Stimulated activated CD8-positive, alpha-beta memory T cell treated with anti-CD3 and anti-CD28 coated beads, Interleukin-15, amount 100 ng/mL, for 24 hours (primary cell): ENCODE measurements around the gene SLAIN2.
"Not testable (repeated sequence)": the region's sequence is repeated elsewhere in the genome, so short reads cannot be mapped to it uniquely, and the experiment has no call there.

Source experiments
- DNase-seq: peaks from one replicate; pipeline ENCODE4 v3.0.0-alpha.2; 2020; ENCODE audit warnings: low read depth

Gene SLAIN2

GRCh38 chr4:48340965-48341775 lies at the start of gene SLAIN2:
Gene SLAIN2 (plus strand): TSS chr4:48341529. CDS start chr4:48341740, 211 bp downstream.
- DNase-seq, result peak; percentile 100

GRCh38 chr4:48292218-48292790 lies 49.0 kb upstream of the SLAIN2 start:
- DNase-seq, result not testable (repeated sequence)

GRCh38 chr4:48295116-48295515 lies 46.2 kb upstream of the SLAIN2 start:
- DNase-seq, result no peak

GRCh38 chr4:48296365-48296764 lies 45.0 kb upstream of the SLAIN2 start:
- DNase-seq, result no peak

GRCh38 chr4:48297256-48297846 lies 44.0 kb upstream of the SLAIN2 start:
- no peak for DNase-seq

- DNase-seq, result no peak
These were observed 41.8 kb upstream of the SLAIN2 start for GRCh38 chr4:48299560-48299959.

- DNase-seq, result no peak
These were observed 41.3 kb upstream of the SLAIN2 start for GRCh38 chr4:48300004-48300403.

- no peak for DNase-seq
These were observed 35.8 kb upstream of the SLAIN2 start for GRCh38 chr4:48305508-48305907.

- DNase-seq, result no peak
These were observed 33.8 kb upstream of the SLAIN2 start for GRCh38 chr4:48307528-48307927.

- DNase-seq, result no peak
These were observed 32.4 kb upstream of the SLAIN2 start for GRCh38 chr4:48308901-48309300.

GRCh38 chr4:48311896-48312295 lies 29.4 kb upstream of the SLAIN2 start:
- DNase-seq, result no peak

- DNase-seq, result not testable (repeated sequence)
These were observed 26.6 kb upstream of the SLAIN2 start for GRCh38 chr4:48314746-48315145.

GRCh38 chr4:48315728-48316630 lies 25.4 kb upstream of the SLAIN2 start:
- DNase-seq, result no peak

GRCh38 chr4:48321312-48321711 lies 20.0 kb upstream of the SLAIN2 start:
- no peak for DNase-seq

- DNase-seq, result no peak
These were observed 19.3 kb upstream of the SLAIN2 start for GRCh38 chr4:48322063-48322462.

GRCh38 chr4:48324281-48324680 lies 17.0 kb upstream of the SLAIN2 start:
- DNase-seq, result no peak

GRCh38 chr4:48329193-48329592 lies 12.1 kb upstream of the SLAIN2 start:
- DNase-seq, result no peak

- no peak for DNase-seq
These were observed 11.4 kb upstream of the SLAIN2 start for GRCh38 chr4:48329976-48330375.

GRCh38 chr4:48331577-48332330 lies 9.6 kb upstream of the SLAIN2 start:
- no peak for DNase-seq

GRCh38 chr4:48332661-48333060 lies 8.7 kb upstream of the SLAIN2 start:
- DNase-seq, result no peak

GRCh38 chr4:48333587-48333986 lies 7.7 kb upstream of the SLAIN2 start:
- DNase-seq, result no peak

- DNase-seq, result no peak
These were observed 7.1 kb upstream of the SLAIN2 start for GRCh38 chr4:48334236-48334635.
